PC-3 (cell line): Measurements from ENCODE around the gene TTC21B.

ENCODE experiments used
- EZH2 ChIP-seq: fragments of 300-600 bp; sonication (generic); IDR thresholded peaks from one replicate; pipeline ENCODE4 v1.6.1; 2017; ENCODE audit warnings: antibody characterized with exemption, mild to moderate bottlenecking, low read length; ENCODE audit not compliant: unreplicated experiment
- EZH2phosphoT487 ChIP-seq: fragments of 300-600 bp; sonication (generic); IDR thresholded peaks from 2 replicates; pipeline ENCODE4 v1.6.1; 2018; ENCODE audit warnings: mild to moderate bottlenecking, antibody characterized with exemption, low read length, borderline replicate concordance
- TF ChIP-seq, protein P1 (sequence below): fragments of 300-600 bp; sonication (generic); conservative IDR thresholded peaks from 2 replicates; pipeline ENCODE4 v1.5.1; 2017; ENCODE audit warnings: antibody characterized with exemption, low read depth, mild to moderate bottlenecking, low read length

GRCh38 chr2:165924946-165925345, 28.6 kb downstream of the TTC21B start:
- TF ChIP-seq, protein P1, sequence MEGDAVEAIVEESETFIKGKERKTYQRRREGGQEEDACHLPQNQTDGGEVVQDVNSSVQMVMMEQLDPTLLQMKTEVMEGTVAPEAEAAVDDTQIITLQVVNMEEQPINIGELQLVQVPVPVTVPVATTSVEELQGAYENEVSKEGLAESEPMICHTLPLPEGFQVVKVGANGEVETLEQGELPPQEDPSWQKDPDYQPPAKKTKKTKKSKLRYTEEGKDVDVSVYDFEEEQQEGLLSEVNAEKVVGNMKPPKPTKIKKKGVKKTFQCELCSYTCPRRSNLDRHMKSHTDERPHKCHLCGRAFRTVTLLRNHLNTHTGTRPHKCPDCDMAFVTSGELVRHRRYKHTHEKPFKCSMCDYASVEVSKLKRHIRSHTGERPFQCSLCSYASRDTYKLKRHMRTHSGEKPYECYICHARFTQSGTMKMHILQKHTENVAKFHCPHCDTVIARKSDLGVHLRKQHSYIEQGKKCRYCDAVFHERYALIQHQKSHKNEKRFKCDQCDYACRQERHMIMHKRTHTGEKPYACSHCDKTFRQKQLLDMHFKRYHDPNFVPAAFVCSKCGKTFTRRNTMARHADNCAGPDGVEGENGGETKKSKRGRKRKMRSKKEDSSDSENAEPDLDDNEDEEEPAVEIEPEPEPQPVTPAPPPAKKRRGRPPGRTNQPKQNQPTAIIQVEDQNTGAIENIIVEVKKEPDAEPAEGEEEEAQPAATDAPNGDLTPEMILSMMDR: peak; percentile 37; the same call in 1 of the 2 replicates
- TF ChIP-seq EZH2: no peak
- TF ChIP-seq EZH2phosphoT487: no peak
